Activated CD8-positive, alpha-beta memory T cell treated with anti-CD3 and anti-CD28 coated beads, Interleukin-2, amount 50 U/mL, for 1 hour (primary cell): ENCODE data around the gene MARF1.
"Not testable (repeated sequence)": the region's sequence is repeated elsewhere in the genome, so short reads cannot be mapped to it uniquely, and the experiment has no call there.

ENCODE experiments used
- DNase-seq: peaks from one replicate; pipeline ENCODE4 v3.0.0-alpha.2; 2020; ENCODE audit errors: extremely low read depth

The MARF1 gene

GRCh38 chr16:15621889-15622288, 21.1 kb downstream of the MARF1 start:
- DNase-seq: no peak

GRCh38 chr16:15621456-15621855, 21.5 kb downstream of the MARF1 start:
- DNase-seq: no peak

GRCh38 chr16:15620611-15621195, 22.3 kb downstream of the MARF1 start:
- DNase-seq: no peak

- DNase-seq: no peak
Measured at GRCh38 chr16:15618392-15618791, 24.6 kb downstream of the MARF1 start.

- no peak for DNase-seq
Measured at GRCh38 chr16:15617901-15618300, 25.1 kb downstream of the MARF1 start.

GRCh38 chr16:15616475-15617165, 26.3 kb downstream of the MARF1 start:
- no peak for DNase-seq

- DNase-seq: no peak
Measured at GRCh38 chr16:15616012-15616411, 26.9 kb downstream of the MARF1 start.

- no peak for DNase-seq
Measured at GRCh38 chr16:15613676-15614075, 29.3 kb downstream of the MARF1 start.

- no peak for DNase-seq
Measured at GRCh38 chr16:15611610-15612009, 31.3 kb downstream of the MARF1 start.

- no peak for DNase-seq
Measured at GRCh38 chr16:15610369-15610871, 32.5 kb downstream of the MARF1 start.

- no peak for DNase-seq
Measured at GRCh38 chr16:15609286-15609649, 33.7 kb downstream of the MARF1 start.

- no peak for DNase-seq
Measured at GRCh38 chr16:15608398-15609285, 34.3 kb downstream of the MARF1 start.

GRCh38 chr16:15607700-15608396, 35.1 kb downstream of the MARF1 start:
- no peak for DNase-seq

- not testable (repeated sequence) for DNase-seq
Measured at GRCh38 chr16:15607221-15607699, 35.7 kb downstream of the MARF1 start.

- no peak for DNase-seq
Measured at GRCh38 chr16:15606518-15607220, 36.3 kb downstream of the MARF1 start.

- DNase-seq: no peak
Measured at GRCh38 chr16:15605839-15606517, 37.0 kb downstream of the MARF1 start.

- DNase-seq: no peak
Measured at GRCh38 chr16:15604460-15605440, 38.2 kb downstream of the MARF1 start.

- no peak for DNase-seq
Measured at GRCh38 chr16:15602285-15603044, 40.5 kb downstream of the MARF1 start.
